K562 (cell line): ENCODE measurements around the gene ME3.

Source experiments
- CEBPB ChIP-seq: fragments of 450-650 bp; IDR thresholded peaks from 2 replicates; pipeline ENCODE4 v1.6.1; 2016; ENCODE audit warnings: missing genetic modification characterization, missing compliant biosample characterization
- ETS2 ChIP-seq: IDR thresholded peaks from 2 replicates; pipeline ENCODE4 v1.6.1; 2016; ENCODE audit warnings: borderline replicate concordance, missing genetic modification characterization, mild to moderate bottlenecking, moderate library complexity, missing compliant biosample characterization; ENCODE audit not compliant: poor library complexity, severe bottlenecking
- JUND ChIP-seq, 2 experiments: IDR thresholded peaks; 2 replicates in 1 of 2; 3 replicates in 1 of 2; pipeline ENCODE4 v1.6.1; 2011; ENCODE audit warnings: borderline replicate concordance in 2 of 2, low read depth in 2 of 2, low read length in 2 of 2, improper control_type of control experiment in 1 of 2, missing biosample characterization in 1 of 2, missing genetic modification characterization in 1 of 2, missing genetic modification reagents in 1 of 2
- MAFK ChIP-seq: IDR thresholded peaks from 2 replicates; pipeline ENCODE4 v1.6.1; 2011; ENCODE audit warnings: low read length, improper control_type of control experiment
- SIN3A ChIP-seq, 2 experiments: fragments of 150-350 bp in 1 of 2; IDR thresholded peaks; 2 replicates each; pipeline ENCODE4 v1.6.1; 2011 to 2016; ENCODE audit warnings: borderline replicate concordance in 2 of 2, low read depth in 2 of 2, low read length in 2 of 2, mild to moderate bottlenecking in 2 of 2, moderate library complexity in 2 of 2; ENCODE audit not compliant: control insufficient read depth in 1 of 2
- SRF ChIP-seq, 2 experiments: fragments of 250-450, 450-650 bp in 1 of 2; sonication (Bioruptor Pico) in 1 of 2; sonication (generic) in 1 of 2; formaldehyde crosslinking; IDR thresholded peaks; 2 replicates each; pipeline versions ENCODE4 v1.5.0 to v1.5.1; 2020 to 2022; ENCODE audit warnings: mild to moderate bottlenecking in 1 of 2, missing genetic modification reagents in 1 of 2
- TF ChIP-seq, protein P1 (sequence below), 2 experiments: fragments of 450-650 bp; formaldehyde crosslinking in 1 of 2; IDR thresholded peaks; 2 replicates each; pipeline versions ENCODE4 v1.4.0 to v1.6.1; 2014 to 2020; ENCODE audit warnings: mild to moderate bottlenecking in 2 of 2, borderline replicate concordance in 1 of 2, low read depth in 1 of 2
- TF ChIP-seq, protein P2 (sequence below): sonication (generic); formaldehyde crosslinking; IDR thresholded peaks from 2 replicates; pipeline ENCODE4 v1.8.1; 2023; ENCODE audit warnings: mild to moderate bottlenecking, missing genetic modification reagents

GRCh38 chr11:86625981-86626380 is 46.4 kb downstream of the ME3 start:
- TF ChIP-seq CEBPB (tag) = no peak
- TF ChIP-seq JUND (IDR thresholded peaks at IDR 0.05; ENCODE audit: borderline replicate concordance, low read depth, low read length) = no peak
- TF ChIP-seq JUND (tag; IDR thresholded peaks at IDR 0.05; ENCODE audit: borderline replicate concordance, low read depth, low read length) = no peak
- TF ChIP-seq, protein P1, sequence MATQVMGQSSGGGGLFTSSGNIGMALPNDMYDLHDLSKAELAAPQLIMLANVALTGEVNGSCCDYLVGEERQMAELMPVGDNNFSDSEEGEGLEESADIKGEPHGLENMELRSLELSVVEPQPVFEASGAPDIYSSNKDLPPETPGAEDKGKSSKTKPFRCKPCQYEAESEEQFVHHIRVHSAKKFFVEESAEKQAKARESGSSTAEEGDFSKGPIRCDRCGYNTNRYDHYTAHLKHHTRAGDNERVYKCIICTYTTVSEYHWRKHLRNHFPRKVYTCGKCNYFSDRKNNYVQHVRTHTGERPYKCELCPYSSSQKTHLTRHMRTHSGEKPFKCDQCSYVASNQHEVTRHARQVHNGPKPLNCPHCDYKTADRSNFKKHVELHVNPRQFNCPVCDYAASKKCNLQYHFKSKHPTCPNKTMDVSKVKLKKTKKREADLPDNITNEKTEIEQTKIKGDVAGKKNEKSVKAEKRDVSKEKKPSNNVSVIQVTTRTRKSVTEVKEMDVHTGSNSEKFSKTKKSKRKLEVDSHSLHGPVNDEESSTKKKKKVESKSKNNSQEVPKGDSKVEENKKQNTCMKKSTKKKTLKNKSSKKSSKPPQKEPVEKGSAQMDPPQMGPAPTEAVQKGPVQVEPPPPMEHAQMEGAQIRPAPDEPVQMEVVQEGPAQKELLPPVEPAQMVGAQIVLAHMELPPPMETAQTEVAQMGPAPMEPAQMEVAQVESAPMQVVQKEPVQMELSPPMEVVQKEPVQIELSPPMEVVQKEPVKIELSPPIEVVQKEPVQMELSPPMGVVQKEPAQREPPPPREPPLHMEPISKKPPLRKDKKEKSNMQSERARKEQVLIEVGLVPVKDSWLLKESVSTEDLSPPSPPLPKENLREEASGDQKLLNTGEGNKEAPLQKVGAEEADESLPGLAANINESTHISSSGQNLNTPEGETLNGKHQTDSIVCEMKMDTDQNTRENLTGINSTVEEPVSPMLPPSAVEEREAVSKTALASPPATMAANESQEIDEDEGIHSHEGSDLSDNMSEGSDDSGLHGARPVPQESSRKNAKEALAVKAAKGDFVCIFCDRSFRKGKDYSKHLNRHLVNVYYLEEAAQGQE (IDR thresholded peaks at IDR 0.05; ENCODE audit: borderline replicate concordance) = no peak
- TF ChIP-seq, protein P1 (CRISPR knock-in tag; IDR thresholded peaks at IDR 0.05; ENCODE audit: low read depth) = no peak
- no peak for TF ChIP-seq ETS2
- TF ChIP-seq SIN3A (IDR thresholded peaks at IDR 0.05; ENCODE audit: borderline replicate concordance in 2 of 2, control insufficient read depth in 1 of 2, low read depth in 2 of 2, low read length in 2 of 2) = no peak
- TF ChIP-seq SRF (CRISPR knock-in tag; IDR thresholded peaks at IDR 0.05) = no peak
- TF ChIP-seq MAFK = no peak
- TF ChIP-seq, protein P2, sequence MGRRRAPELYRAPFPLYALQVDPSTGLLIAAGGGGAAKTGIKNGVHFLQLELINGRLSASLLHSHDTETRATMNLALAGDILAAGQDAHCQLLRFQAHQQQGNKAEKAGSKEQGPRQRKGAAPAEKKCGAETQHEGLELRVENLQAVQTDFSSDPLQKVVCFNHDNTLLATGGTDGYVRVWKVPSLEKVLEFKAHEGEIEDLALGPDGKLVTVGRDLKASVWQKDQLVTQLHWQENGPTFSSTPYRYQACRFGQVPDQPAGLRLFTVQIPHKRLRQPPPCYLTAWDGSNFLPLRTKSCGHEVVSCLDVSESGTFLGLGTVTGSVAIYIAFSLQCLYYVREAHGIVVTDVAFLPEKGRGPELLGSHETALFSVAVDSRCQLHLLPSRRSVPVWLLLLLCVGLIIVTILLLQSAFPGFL (CRISPR knock-in tag) = no peak
